Inflammatory macrophage treated with lipopolysaccharide for 1 hour (primary cell): ENCODE data around the gene PYGB.
"Not testable (repeated sequence)": the region's sequence is repeated elsewhere in the genome, so short reads cannot be mapped to it uniquely, and the experiment has no call there.

Experiments used
- DNase-seq, 2 donors: peaks; one replicate each; pipeline ENCODE4 v3.0.0-alpha.2; 2020 to 2022

Gene PYGB

GRCh38 chr20:25230166-25230831 lies 17.6 kb upstream of the PYGB start:
- DNase-seq, result no peak

DNA sequence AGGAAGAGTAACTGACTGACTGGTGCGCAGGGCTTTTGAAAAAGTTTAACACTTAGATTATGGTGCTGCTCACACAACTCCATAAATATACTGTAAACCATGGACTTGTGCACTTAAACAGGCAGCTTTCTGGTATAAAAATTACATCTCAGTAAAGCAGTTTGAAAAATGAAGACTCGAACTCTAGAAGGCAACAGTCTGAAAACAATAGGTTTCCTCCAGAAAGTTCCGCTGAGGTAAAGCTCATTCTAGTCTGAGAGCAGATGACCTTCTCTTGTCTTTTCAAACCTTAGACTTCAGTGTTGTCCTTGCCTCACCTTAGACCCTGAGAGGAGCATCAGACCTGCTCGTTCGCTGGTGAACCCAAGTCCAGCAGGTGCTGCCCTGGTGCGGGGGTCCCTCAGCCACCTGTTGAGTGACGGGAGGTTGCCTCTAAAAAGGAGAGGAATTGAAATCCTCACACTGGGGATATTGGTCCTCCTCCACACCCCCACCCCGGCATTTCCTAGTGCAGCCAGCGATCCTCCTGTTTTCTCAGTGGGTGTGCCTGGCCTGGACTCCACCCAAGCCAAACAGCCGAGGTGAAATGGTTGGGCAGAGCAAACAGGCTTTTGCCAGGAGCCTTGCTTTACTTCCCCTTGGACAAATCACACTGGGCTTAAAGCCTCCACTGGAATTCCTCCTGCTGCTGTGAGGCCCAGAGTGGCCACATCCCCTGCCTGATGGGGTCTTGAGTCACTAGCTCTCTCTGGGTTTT lies 14.7 kb upstream of the PYGB start:
- DNase-seq, result peak in 1 of 2 donors; percentile 11

- not testable (repeated sequence) for DNase-seq
Observed at GRCh38 chr20:25234009-25234849, 13.7 kb upstream of the PYGB start.

DNA sequence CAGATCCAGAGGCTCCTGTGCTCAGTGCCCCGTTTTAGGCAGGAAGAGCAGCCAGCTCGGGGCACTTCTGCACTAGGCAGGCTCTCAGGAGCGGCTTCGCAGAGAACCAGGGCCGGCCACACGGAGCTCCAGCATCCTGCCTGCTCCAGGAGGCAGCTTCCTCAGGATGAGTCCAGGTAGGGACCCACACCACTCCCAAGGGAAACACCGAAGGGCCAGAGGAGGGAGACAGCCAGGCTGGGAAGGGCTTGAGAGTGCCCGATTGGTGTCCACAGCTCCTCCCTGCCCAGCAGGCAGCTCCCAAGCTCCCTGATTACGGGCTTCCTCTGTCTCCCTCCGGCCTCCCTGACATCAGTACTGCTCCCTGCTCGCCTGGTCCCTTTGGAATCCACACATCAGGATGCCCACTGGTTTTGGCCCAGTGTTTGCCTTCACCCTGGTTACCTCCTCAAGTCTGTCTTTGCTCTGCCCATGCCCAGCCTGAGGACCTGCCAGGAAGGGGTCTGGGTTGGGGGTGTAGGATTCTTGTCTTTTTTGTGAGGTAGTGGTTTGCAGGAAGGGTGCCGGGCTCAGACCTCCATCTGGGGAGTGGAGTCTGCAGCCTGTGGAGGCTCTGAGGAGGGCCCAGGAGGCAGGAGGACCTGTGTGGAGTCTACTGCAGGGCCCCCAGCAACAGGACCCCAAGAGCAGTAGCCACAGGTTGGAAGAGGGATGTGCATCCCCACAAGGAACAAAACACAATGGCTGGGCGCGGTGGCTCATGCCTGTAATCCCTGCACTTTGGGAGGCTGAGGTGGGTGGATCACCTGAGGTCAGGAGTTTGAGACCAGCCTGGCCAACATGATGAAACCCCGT lies 11.2 kb upstream of the PYGB start:
- DNase-seq, result no peak

- DNase-seq, result peak; percentile 93 to 98
Observed at GRCh38 chr20:25237610-25238318, 10.1 kb upstream of the PYGB start.

- peak in 1 of 2 donors; percentile 24 for DNase-seq
Observed at GRCh38 chr20:25238319-25239037, 9.4 kb upstream of the PYGB start.

DNA sequence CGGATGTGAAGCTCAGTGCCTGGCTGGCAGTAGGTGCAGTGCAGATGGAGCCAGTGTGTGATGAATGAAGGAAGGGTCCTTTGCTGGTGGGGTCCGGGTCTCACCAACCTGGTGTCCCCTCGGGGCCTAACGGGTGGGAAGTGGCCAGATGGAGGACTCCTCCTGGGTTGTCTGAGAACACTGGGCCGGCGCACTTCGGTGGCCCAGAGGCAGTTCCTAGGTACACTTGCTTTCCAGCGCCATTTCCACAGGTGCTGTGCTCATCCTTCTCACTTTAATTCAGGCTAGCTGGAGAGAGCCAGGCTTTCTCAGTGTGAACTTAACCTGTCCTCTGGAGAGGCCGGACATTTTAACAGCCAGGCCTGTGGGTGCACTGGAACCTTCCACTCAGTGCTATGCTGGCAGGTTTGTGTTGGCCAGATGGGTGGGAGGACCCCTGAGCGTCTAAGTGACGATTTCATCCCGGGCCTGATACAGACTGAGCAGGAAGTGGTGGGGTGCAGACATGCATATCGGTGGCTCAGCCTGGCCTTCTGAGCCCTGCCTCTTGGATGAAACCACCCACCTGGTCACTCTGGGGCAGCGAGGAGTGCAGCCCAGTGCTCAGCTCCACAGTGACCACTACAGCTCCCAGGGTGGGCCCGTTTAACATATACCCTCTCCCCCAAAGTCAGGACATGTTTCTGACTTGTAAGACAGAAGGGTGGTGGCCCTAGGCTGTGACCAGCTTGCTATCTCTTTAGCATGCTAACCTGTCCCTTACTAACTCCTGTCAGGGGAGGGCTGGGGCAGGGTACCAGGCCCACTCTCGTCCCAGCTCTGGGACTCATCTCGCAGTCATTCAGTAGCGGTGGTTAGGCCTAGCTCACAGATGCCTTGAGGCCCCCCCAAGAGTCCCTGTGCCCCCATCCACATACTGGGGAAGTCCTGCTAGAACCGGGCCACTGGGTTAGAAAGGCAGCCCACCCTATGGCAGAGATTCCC lies 8.2 kb upstream of the PYGB start:
- DNase-seq, result no peak

DNA sequence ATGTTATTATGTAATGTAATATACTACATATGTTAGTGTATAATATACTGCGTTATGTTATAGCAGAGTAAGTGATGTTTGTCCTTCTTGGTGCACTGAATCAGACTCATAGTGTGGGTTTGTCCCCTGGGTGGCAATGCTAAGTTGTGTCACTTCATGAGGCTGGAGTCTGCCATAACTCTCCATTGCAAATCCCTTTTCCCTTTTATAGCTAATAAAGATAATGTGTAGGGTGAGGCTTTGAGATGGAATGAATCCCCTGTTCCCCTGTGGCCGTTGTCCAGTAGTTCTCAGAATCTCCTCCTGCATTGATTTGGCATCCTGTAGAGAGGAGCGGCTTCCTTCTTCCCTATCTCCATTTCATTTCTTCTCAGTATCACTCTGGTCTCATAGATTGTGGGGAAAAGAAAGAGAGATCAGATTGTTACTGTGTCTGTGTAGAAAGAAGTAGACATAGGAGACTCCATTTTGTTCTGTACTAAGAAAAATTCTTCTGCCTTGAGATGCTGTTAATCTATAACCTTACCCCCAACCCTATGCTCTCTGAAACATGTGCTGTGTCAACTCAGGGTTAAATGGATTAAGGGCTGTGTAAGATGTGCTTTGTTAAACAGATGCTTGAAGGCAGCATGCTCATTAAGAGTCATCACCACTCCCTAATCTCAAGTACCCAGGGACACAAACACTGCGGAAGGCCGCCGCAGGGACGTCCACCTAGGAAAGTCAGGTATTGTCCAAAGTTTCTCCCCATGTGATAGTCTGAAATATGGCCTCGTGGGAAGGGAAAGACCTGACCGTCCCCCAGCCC lies 6.8 kb upstream of the PYGB start:
- not testable (repeated sequence) for DNase-seq

- not testable (repeated sequence) for DNase-seq
Observed at GRCh38 chr20:25241659-25241955, 6.3 kb upstream of the PYGB start.

GRCh38 chr20:25242231-25242630 lies 5.7 kb upstream of the PYGB start:
- no peak for DNase-seq

GRCh38 chr20:25243416-25243979 lies 4.4 kb upstream of the PYGB start:
- no peak for DNase-seq

GRCh38 chr20:25244976-25245375 lies 2.9 kb upstream of the PYGB start:
- no peak for DNase-seq

DNA sequence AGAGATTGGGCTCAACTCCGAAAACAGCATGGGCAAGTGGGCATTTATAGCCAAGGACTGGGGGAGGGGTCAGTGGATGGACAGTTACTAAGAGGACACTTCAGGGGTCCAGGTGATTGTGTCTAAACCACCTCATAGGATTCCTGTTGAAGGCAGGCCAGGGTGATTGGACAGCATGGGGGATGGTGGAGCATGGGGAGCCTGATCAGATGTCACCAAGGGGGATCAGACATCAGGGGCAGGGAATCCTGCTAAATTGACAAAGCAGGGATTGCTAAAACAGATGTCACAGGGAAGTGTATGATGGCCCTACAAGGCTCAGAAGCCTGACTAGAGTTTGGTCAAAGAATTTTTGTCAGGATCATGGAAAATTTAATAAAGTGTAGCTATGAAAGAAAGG lies 2.4 kb upstream of the PYGB start:
- DNase-seq, result no peak

- no peak for DNase-seq
Observed at GRCh38 chr20:25246182-25246999, 1.5 kb upstream of the PYGB start.

- DNase-seq, result peak; percentile 19 to 29
Observed at GRCh38 chr20:25247000-25247517, 826 bp upstream of the PYGB start.

- no peak for DNase-seq
Observed at GRCh38 chr20:25247518-25247955, 348 bp upstream of the PYGB start.

DNA sequence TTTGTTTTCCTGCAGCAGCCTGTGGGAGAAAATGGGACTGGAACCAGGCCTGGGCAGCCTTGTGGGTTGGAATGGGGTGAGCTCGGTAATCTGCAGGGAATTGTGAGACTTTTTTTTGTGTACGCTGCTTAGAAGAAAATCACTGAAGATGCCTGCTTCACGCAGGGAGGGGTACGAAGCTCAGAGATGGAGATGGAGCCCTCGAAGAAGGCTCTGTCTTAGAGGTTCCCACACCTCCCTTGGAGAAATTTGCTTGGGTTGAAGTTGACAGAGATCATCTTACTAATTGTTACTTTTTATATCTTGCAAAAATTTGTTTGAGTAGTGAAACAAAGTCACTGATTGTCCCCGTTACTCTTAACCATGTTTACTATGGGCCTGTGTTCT lies 894 bp downstream of the PYGB start:
- no peak for DNase-seq
